Sigmoid colon (tissue), 7 donors: ENCODE results near the gene UBXN11. TPM values are rescaled to one million over a fixed set of nuclear protein-coding genes. Genes with fewer than 3 reads are reported as not detected.

Source experiments
- DNase-seq: peaks from one replicate; pipeline ENCODE4 v3.0.0-alpha.2; 2019
- H3K27ac ChIP-seq, 4 donors: fragments of 200-600 bp; sonication (generic); one replicate each; pipeline ENCODE4 v1.5.1; 2016 to 2019; ENCODE audit warnings: mild to moderate bottlenecking in 1 of 4
- H3K27me3 ChIP-seq, 3 donors: fragments of 200-600 bp; sonication (generic); one replicate each; pipeline ENCODE4 v1.5.1; 2019; ENCODE audit warnings: mild to moderate bottlenecking in 1 of 3
- H3K36me3 ChIP-seq, 4 donors: fragments of 200-600 bp; sonication (generic); one replicate each; pipeline ENCODE4 v1.5.1; 2016 to 2019
- H3K4me1 ChIP-seq, 4 donors: fragments of 200-600 bp; sonication (generic); one replicate each; pipeline ENCODE4 v1.5.1; 2017 to 2019
- H3K4me3 ChIP-seq, 4 donors: fragments of 200-600 bp; sonication (generic); one replicate each; pipeline ENCODE4 v1.5.1; 2017 to 2019; ENCODE audit warnings: mild to moderate bottlenecking in 2 of 4, moderate library complexity in 1 of 4
- H3K9me3 ChIP-seq, 4 donors: fragments of 200-600 bp in 3 of 4; sonication (generic) in 3 of 4; one replicate each; pipeline versions ENCODE4 v1.5.1 to v1.6.1; 2013 to 2019
- CTCF ChIP-seq, 4 experiments: fragments of 450-650 bp in 3 of 4; fragments of 200-600 bp in 1 of 4; IDR thresholded peaks; one replicate each; pipeline ENCODE4 v1.5.1; 2016 to 2019; ENCODE audit warnings: antibody characterized with exemption in 4 of 4, mild to moderate bottlenecking in 3 of 4, moderate library complexity in 2 of 4
- EP300 ChIP-seq, 4 donors: sonication (generic); formaldehyde crosslinking; IDR thresholded peaks; one replicate each; pipeline ENCODE4 v1.6.1; 2017; ENCODE audit warnings: antibody characterized with exemption in 4 of 4
- POLR2A ChIP-seq, 2 donors: fragments of 450-650 bp; IDR thresholded peaks; one replicate each; pipeline ENCODE4 v1.6.1; 2016; ENCODE audit warnings: antibody characterized with exemption in 2 of 2, mild to moderate bottlenecking in 2 of 2, moderate library complexity in 2 of 2
- POLR2AphosphoS5 ChIP-seq, 4 donors: sonication (generic); formaldehyde crosslinking; IDR thresholded peaks; one replicate each; pipeline ENCODE4 v1.6.1; 2017; ENCODE audit warnings: antibody characterized with exemption in 4 of 4
- WGBS, 2 donors: extraction: QIAGEN DNeasy Blood & Tissue Kit; methylation state at CpG; one replicate each; pipeline ENCODE4 v1.1.7; 2013; 5-methylcytosine and 5-hydroxymethylcytosine counted together
- intact Hi-C: fragments of 100-400 bp; cut with DNase I; formaldehyde crosslinking; loops from one replicate; pipeline ENCODE4 v1.15.1; 2023
- polyA plus RNA-seq, 3 donors: library from polyadenylated mRNA; stranded (reverse); fragments of 200-250 nt; gene quantifications; one replicate each; pipeline ENCODE4 v1.2.3, GENCODE V29; 2013
- total RNA-seq, 4 donors: library from RNA; depleted of rRNA; stranded (reverse); fragments of >200 nt; gene quantifications; one replicate each; pipeline ENCODE4 v1.1.0, GENCODE V29; 2016
- donor health status: healthy with polysubstance abuse.
- donor health status: Bipolar disorder and iron deficiency.
- donor health status: healthy.

Gene UBXN11
- total and polyA plus RNA-seq, 7 donors: 3.0 to 22.7 (median 12.5) TPM

GRCh38 chr1:26297791-26298124, 8.7 kb downstream of the UBXN11 start:
- Histone ChIP-seq H3K9me3 (no peaks in the 10 kb centered on the region), H3K36me3 (no peaks in the 10 kb centered on the region), H3K27ac (no peak overlapping the region), H3K27me3 (no peaks in the 10 kb centered on the region), H3K4me3 (no peak overlapping the region), H3K4me1 (no peaks in the 10 kb centered on the region)
- TF ChIP-seq CTCF (IDR thresholded peaks at IDR 0.05) (no peak), POLR2A (IDR thresholded peaks at IDR 0.05) (no peak), EP300 (IDR thresholded peaks at IDR 0.05) (no peak), POLR2AphosphoS5 (IDR thresholded peaks at IDR 0.05) (no peak)
- no peak for DNase-seq
- intact Hi-C loops: no loop called here
- WGBS, 2 donors: 75% methylated on average over 6 of the region's 6 CpGs

GRCh38 chr1:26297057-26297790, 9.2 kb downstream of the UBXN11 start:
- Histone ChIP-seq H3K9me3 (no peaks in the 10 kb centered on the region), H3K27me3 (no peaks in the 10 kb centered on the region), H3K36me3 (no peaks in the 10 kb centered on the region), H3K4me1 (no peaks in the 10 kb centered on the region), H3K4me3 (no peak overlapping the region), H3K27ac (no peak overlapping the region)
- intact Hi-C loops: no loop called here
- DNase-seq: no peak
- TF ChIP-seq EP300 (IDR thresholded peaks at IDR 0.05) (no peak), POLR2A (IDR thresholded peaks at IDR 0.05) (no peak), POLR2AphosphoS5 (IDR thresholded peaks at IDR 0.05) (no peak), CTCF (IDR thresholded peaks at IDR 0.05) (no peak)
- WGBS, 2 donors: 93 to 97% methylated on average over 12 of the region's 12 CpGs

GRCh38 chr1:26296340-26297056, 9.9 kb downstream of the UBXN11 start:
- TF ChIP-seq POLR2A (IDR thresholded peaks at IDR 0.05) (no peak), CTCF (IDR thresholded peaks at IDR 0.05) (no peak), POLR2AphosphoS5 (IDR thresholded peaks at IDR 0.05) (no peak), EP300 (IDR thresholded peaks at IDR 0.05) (no peak)
- 88 to 91% methylated on average over 16 of the region's 16 CpGs for WGBS, 2 donors
- Histone ChIP-seq H3K27ac (no peak overlapping the region), H3K4me1 (no peaks in the 10 kb centered on the region), H3K27me3 (no peaks in the 10 kb centered on the region), H3K9me3 (no peaks in the 10 kb centered on the region), H3K36me3 (no peaks in the 10 kb centered on the region), H3K4me3 (no peak overlapping the region)
- no peak for DNase-seq
- intact Hi-C loops: no loop called here

- Histone ChIP-seq H3K27me3 (no peaks in the 10 kb centered on the region), H3K27ac (no peak overlapping the region), H3K9me3 (no peaks in the 10 kb centered on the region), H3K4me3 (no peak overlapping the region), H3K36me3 (no peaks in the 10 kb centered on the region), H3K4me1 (no peaks in the 10 kb centered on the region)
- intact Hi-C loops: no loop called here
- no peak for DNase-seq
- no peak for TF ChIP-seq POLR2AphosphoS5 (IDR thresholded peaks at IDR 0.05)
- no peak for TF ChIP-seq POLR2A (IDR thresholded peaks at IDR 0.05)
- no peak for TF ChIP-seq CTCF (IDR thresholded peaks at IDR 0.05)
- TF ChIP-seq EP300 (IDR thresholded peaks at IDR 0.05): no peak
- 90 to 91% methylated on average over 22 of the region's 22 CpGs for WGBS, 2 donors
These were observed 11.0 kb downstream of the UBXN11 start for GRCh38 chr1:26295194-26296138.
